Measurements from ENCODE around the gene MEX3B. TPM values are rescaled to one million over a fixed set of nuclear protein-coding genes. Genes with fewer than 3 reads are reported as not detected.

Gene MEX3B
- total RNA-seq, 2 donors from 2014 or later: 0.73 to 47.6 TPM

DNA sequence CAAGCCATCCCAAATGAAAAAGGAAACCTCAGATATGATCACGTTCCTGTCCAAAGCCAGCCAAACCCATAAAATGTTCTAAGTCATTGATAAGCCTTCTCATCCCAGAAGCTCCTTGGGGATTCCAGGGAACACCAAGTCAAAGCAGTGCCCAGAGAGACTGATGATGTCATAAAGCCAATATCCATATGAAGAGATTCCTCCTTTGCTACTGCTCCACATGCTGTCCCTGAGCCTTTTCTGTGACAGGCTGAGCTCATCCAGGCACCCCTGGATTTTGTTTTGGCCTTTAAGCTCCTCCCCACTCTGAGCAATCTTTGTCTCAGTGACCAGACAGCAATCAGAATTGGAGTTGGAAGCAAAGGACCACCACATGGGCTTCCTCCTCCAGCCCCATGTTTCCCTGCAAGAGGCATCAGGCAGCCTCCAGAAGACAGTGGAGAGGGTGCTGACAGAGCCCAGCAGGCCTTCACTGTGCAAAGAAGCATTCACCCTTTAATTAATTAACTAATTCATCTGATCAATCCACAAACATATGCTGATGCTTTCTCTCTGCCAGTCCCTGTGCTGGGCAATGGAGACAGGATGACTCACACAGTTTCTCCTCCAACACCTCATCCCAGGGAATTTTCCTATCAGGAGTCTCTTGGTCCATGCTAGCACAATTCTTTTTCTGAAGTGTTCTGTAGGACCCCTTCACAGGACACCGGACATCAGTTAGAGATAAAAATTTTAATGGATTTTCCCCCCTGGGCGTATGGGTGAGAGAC is 25.0 kb downstream of the MEX3B start:
- TF ChIP-seq POLR2A (IDR thresholded peaks at IDR 0.05) (no peak), POLR2AphosphoS5 (IDR thresholded peaks at IDR 0.05) (no peak)
- TF ChIP-seq, protein P1, sequence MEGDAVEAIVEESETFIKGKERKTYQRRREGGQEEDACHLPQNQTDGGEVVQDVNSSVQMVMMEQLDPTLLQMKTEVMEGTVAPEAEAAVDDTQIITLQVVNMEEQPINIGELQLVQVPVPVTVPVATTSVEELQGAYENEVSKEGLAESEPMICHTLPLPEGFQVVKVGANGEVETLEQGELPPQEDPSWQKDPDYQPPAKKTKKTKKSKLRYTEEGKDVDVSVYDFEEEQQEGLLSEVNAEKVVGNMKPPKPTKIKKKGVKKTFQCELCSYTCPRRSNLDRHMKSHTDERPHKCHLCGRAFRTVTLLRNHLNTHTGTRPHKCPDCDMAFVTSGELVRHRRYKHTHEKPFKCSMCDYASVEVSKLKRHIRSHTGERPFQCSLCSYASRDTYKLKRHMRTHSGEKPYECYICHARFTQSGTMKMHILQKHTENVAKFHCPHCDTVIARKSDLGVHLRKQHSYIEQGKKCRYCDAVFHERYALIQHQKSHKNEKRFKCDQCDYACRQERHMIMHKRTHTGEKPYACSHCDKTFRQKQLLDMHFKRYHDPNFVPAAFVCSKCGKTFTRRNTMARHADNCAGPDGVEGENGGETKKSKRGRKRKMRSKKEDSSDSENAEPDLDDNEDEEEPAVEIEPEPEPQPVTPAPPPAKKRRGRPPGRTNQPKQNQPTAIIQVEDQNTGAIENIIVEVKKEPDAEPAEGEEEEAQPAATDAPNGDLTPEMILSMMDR (IDR thresholded peaks at IDR 0.05): no peak
- H3K27ac ChIP-seq: no peak overlapping the region
- H3K9me3 ChIP-seq: no peaks in the 10 kb centered on the region
- no peaks in the 10 kb centered on the region for H3K27me3 ChIP-seq (replicated peaks; ENCODE audit: insufficient read depth)
- H3K36me3 ChIP-seq: no peaks in the 10 kb centered on the region
- H3K4me3 ChIP-seq: no peak overlapping the region
- no peak for DNase-seq (ENCODE audit: low spot score)
- WGBS: 72% methylated on average over 3 of the region's 3 CpGs
- intact Hi-C loops (cut with DNase I): no loop called here
- no peaks in the 10 kb centered on the region for H3K4me1 ChIP-seq (replicated peaks)

DNA sequence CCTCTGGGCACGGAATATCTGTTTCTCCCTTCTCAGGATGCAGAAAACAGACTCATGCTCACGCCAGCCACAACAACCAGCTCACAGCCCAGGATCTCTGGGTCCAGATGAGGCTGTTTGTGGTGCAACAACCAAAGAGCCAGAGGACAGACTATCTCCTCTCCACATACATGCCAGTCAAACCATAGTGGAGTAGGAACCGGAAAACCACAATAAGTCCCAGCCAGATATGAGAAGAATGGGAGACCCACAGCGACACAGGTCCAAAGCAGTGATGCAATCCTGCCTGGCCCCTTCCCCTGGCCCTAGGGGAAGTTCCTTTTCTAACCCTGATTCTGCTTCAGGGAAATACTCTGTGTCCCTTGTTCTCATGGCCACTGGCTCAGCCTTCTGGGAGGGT is 27.6 kb downstream of the MEX3B start:
- TF ChIP-seq POLR2AphosphoS5 (IDR thresholded peaks at IDR 0.05) (no peak), POLR2A (IDR thresholded peaks at IDR 0.05) (no peak)
- TF ChIP-seq, protein P1 (IDR thresholded peaks at IDR 0.05): no peak
- H3K27ac ChIP-seq: no peak overlapping the region
- H3K36me3 ChIP-seq: no peaks in the 10 kb centered on the region
- intact Hi-C loops (cut with DNase I): no loop called here
- H3K4me1 ChIP-seq (replicated peaks): no peaks in the 10 kb centered on the region
- no peaks in the 10 kb centered on the region for H3K9me3 ChIP-seq
- WGBS: 86% methylated on average over 4 of the region's 4 CpGs
- H3K27me3 ChIP-seq (replicated peaks; ENCODE audit: insufficient read depth): no peaks in the 10 kb centered on the region
- DNase-seq (ENCODE audit: low spot score): no peak
- H3K4me3 ChIP-seq: no peak overlapping the region

DNA sequence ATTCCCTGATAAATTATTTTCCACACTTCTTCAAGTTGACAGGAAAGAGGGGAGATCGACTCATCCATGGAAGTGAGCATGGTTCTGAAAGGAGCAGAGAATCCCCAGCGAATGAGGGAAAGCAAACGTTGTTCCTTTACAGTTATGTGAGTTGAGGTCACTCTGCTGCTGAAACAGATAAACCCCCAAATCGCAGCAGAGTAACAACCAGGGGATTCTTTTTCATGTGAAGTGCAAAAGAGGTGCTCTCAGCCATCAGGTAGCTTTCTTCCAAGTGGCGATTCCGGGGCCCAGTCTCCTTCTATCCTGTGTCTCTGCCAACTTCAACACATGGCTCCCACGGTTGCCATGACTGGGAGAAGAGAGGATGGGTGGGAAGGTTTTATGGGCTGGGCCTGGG is 28.2 kb downstream of the MEX3B start:
- H3K9me3 ChIP-seq: no peaks in the 10 kb centered on the region
- H3K27me3 ChIP-seq (replicated peaks; ENCODE audit: insufficient read depth): no peaks in the 10 kb centered on the region
- no peak overlapping the region for H3K4me3 ChIP-seq
- WGBS: 75% methylated on average over 7 of the region's 7 CpGs
- no peaks in the 10 kb centered on the region for H3K4me1 ChIP-seq (replicated peaks)
- no peaks in the 10 kb centered on the region for H3K36me3 ChIP-seq
- H3K27ac ChIP-seq: no peak overlapping the region
- intact Hi-C loops (cut with DNase I): no loop called here
- TF ChIP-seq POLR2A (IDR thresholded peaks at IDR 0.05): no peak
- TF ChIP-seq, protein P1 (IDR thresholded peaks at IDR 0.05): no peak
- TF ChIP-seq POLR2AphosphoS5 (IDR thresholded peaks at IDR 0.05): no peak
- DNase-seq (ENCODE audit: low spot score): no peak

DNA sequence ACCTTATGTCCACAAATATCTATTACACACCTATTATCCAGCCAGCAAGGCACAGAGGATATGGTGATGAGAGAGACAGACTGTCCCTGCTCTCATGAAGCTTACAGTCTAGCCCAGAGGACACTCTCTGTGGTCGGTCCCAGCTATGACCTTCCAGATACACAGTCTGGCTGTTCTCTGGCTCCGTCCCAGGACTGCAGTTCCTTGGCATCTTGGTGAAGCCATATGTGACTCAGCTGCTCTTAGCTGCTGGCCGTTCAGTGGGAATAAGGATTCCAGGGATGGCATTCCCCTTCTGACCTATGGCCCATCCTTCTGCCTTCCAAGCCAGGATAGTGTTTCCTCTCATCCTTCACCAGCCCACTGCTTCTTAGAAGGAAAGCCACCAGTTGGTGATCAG is 30.8 kb downstream of the MEX3B start:
- intact Hi-C loops (cut with DNase I): no loop called here
- no peaks in the 10 kb centered on the region for H3K4me1 ChIP-seq (replicated peaks)
- WGBS: 91% methylated on average over 3 of the region's 3 CpGs
- DNase-seq (ENCODE audit: low spot score): no peak
- H3K9me3 ChIP-seq: no peaks in the 10 kb centered on the region
- H3K4me3 ChIP-seq: no peak overlapping the region
- TF ChIP-seq POLR2AphosphoS5 (IDR thresholded peaks at IDR 0.05) (no peak), POLR2A (IDR thresholded peaks at IDR 0.05) (no peak)
- TF ChIP-seq, protein P1 (IDR thresholded peaks at IDR 0.05): no peak
- no peaks in the 10 kb centered on the region for H3K36me3 ChIP-seq
- H3K27ac ChIP-seq: no peak overlapping the region
- H3K27me3 ChIP-seq (replicated peaks; ENCODE audit: insufficient read depth): no peaks in the 10 kb centered on the region

DNA sequence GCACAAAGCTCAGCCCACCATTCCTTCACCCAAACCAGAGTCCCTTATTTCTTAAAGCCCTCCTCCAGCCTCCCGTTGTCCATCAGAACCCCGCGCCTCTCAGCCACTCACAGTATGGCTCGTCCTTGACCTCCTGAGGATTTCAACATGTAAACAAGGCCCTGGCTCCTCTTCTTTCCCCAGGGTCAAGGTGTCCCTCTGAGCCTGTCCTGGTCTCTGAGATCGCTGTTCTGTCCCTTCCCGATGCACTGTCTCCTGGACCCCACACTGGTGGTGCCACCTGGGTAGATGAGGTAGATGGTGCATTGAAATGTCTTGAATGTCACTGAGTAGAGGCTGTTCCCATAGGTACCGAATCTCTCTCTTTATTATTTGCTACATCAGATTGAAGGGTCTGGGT is 32.9 kb downstream of the MEX3B start:
- no peak overlapping the region for H3K4me3 ChIP-seq
- H3K4me1 ChIP-seq (replicated peaks): no peaks in the 10 kb centered on the region
- H3K27me3 ChIP-seq (replicated peaks; ENCODE audit: insufficient read depth): no peaks in the 10 kb centered on the region
- intact Hi-C loops (cut with DNase I): no loop called here
- no peaks in the 10 kb centered on the region for H3K36me3 ChIP-seq
- H3K9me3 ChIP-seq: no peaks in the 10 kb centered on the region
- WGBS: 93% methylated on average over 7 of the region's 7 CpGs
- no peak for DNase-seq (ENCODE audit: low spot score)
- H3K27ac ChIP-seq: no peak overlapping the region
- TF ChIP-seq, protein P1 (IDR thresholded peaks at IDR 0.05): no peak
- TF ChIP-seq POLR2AphosphoS5 (IDR thresholded peaks at IDR 0.05) (no peak), POLR2A (IDR thresholded peaks at IDR 0.05) (no peak)

All from prostate gland (tissue), 2 donors.